Activated T-cell treated with anti-CD3 and anti-CD28 coated beads for 24 hours (primary cell): ENCODE results near the gene SFR1.

Experiments used
- DNase-seq: peaks from one replicate; pipeline ENCODE4 v3.0.0-alpha.2; 2020; ENCODE audit warnings: low read depth

The SFR1 gene

GRCh38 chr10:104121485-104122224 lies at the start of gene SFR1:
Gene SFR1, plus strand, starts transcription at chr10:104122171. Its CDS starts 13 bp downstream, at chr10:104122184.
- DNase-seq = peak; percentile 99

GRCh38 chr10:104072786-104073185 lies 49.2 kb upstream of the SFR1 start:
- DNase-seq = no peak

GRCh38 chr10:104074505-104074904 lies 47.5 kb upstream of the SFR1 start:
- no peak for DNase-seq

GRCh38 chr10:104076743-104077160 lies 45.2 kb upstream of the SFR1 start:
- DNase-seq = no peak

- DNase-seq = no peak
Observed at GRCh38 chr10:104077247-104077646, 44.7 kb upstream of the SFR1 start.

GRCh38 chr10:104077663-104078151 lies 44.3 kb upstream of the SFR1 start:
- no peak for DNase-seq

- DNase-seq = no peak
Observed at GRCh38 chr10:104080762-104081161, 41.2 kb upstream of the SFR1 start.

- DNase-seq = no peak
Observed at GRCh38 chr10:104081998-104082397, 40.0 kb upstream of the SFR1 start.

- no peak for DNase-seq
Observed at GRCh38 chr10:104084482-104085142, 37.4 kb upstream of the SFR1 start.

GRCh38 chr10:104085801-104086400 lies 36.1 kb upstream of the SFR1 start, which contains the start of gene COL17A1:
Gene COL17A1, minus strand, starts transcription at chr10:104085880. Its CDS starts 5,207 bp downstream, at chr10:104080673.
- no peak for DNase-seq

- no peak for DNase-seq
Observed at GRCh38 chr10:104088239-104088638, 33.7 kb upstream of the SFR1 start.

- DNase-seq = no peak
Observed at GRCh38 chr10:104089621-104090020, 32.4 kb upstream of the SFR1 start.

GRCh38 chr10:104090611-104091010 lies 31.4 kb upstream of the SFR1 start:
- DNase-seq = no peak

GRCh38 chr10:104092749-104093148 lies 29.2 kb upstream of the SFR1 start:
- DNase-seq = no peak

GRCh38 chr10:104096692-104097091 lies 25.3 kb upstream of the SFR1 start:
- no peak for DNase-seq

- no peak for DNase-seq
Observed at GRCh38 chr10:104098358-104098925, 23.5 kb upstream of the SFR1 start.

- DNase-seq = no peak
Observed at GRCh38 chr10:104099269-104099668, 22.7 kb upstream of the SFR1 start.

GRCh38 chr10:104099941-104100340 lies 22.0 kb upstream of the SFR1 start:
- no peak for DNase-seq

- no peak for DNase-seq
Observed at GRCh38 chr10:104100795-104101194, 21.2 kb upstream of the SFR1 start.

GRCh38 chr10:104101902-104102301 lies 20.1 kb upstream of the SFR1 start:
- DNase-seq = no peak

GRCh38 chr10:104103956-104104355 lies 18.0 kb upstream of the SFR1 start:
- DNase-seq = no peak

GRCh38 chr10:104104418-104104817 lies 17.6 kb upstream of the SFR1 start:
- DNase-seq = no peak

GRCh38 chr10:104104926-104105325 lies 17.0 kb upstream of the SFR1 start:
- no peak for DNase-seq
